Measurements from ENCODE around the gene PCID2.

PCID2 gene

DNA sequence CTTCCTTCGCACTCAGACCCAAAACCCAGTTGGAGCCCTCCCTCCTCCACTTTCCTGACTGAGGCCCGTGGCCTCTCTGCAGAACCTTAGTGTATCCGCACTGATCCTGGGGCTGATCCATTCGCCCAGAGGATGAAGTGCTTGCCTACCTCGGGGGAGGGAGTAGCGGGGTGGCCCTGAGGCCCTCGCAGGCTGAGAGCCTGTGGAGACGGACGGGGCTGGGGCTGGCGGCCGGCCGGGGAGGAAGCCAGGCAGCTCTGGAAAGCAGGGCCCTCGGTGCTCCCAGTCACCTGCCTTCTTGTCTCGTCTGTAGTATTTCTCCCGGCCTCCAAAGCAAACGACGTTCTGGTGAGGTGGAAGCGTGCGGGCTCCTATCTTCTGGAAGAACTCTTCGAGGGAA lies 48.8 kb downstream of the PCID2 start:
- H3K4me3 ChIP-seq (ENCODE audit: low read length) = no peak overlapping the region
- H3K27me3 ChIP-seq (ENCODE audit: insufficient read depth, low read length) = no peaks in the 10 kb centered on the region; the same call in 1 of the 2 replicates
- H3K27ac ChIP-seq (ENCODE audit: low read length) = no peak overlapping the region

DNA sequence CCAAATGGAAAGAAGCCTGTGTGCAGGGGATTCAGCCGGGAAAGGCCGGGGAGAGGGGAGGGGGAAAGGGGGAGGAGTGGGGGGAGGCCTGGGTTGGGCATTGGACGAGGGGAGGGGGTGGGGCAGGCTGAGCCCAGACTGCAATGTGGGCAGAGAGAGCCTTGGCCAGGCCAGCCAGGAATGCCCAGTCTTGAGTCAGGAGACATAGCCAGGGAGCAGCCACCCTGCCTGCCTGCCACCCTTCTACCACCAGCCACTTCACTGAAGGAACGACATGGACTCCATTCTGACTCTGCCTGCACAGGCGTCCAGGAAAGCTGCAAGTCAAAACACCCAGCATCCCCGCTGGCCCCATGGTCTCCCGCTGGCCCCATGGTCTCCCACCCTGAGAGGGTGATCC lies 49.5 kb downstream of the PCID2 start:
- H3K4me3 ChIP-seq (ENCODE audit: low read length) = no peak overlapping the region
- no peaks in the 10 kb centered on the region for H3K36me3 ChIP-seq (ENCODE audit: insufficient read depth, low read depth, low read length)
- no peak overlapping the region for H3K9ac ChIP-seq (ENCODE audit: low read depth, low read length)
- peaks cover 8% of the 10 kb centered on the region; the same call in 1 of the 2 replicates for H3K4me1 ChIP-seq (ENCODE audit: insufficient read depth, low read length)
- H3K27ac ChIP-seq (ENCODE audit: low read length) = no peak overlapping the region
- no peaks in the 10 kb centered on the region for H3K9me3 ChIP-seq (ENCODE audit: insufficient read depth, low read depth, low read length)
- no peaks in the 10 kb centered on the region; the same call in 1 of the 2 replicates for H3K27me3 ChIP-seq (ENCODE audit: insufficient read depth, low read length)

More for the DNA sequence above, 48.8 kb downstream of the PCID2 start:
- Histone ChIP-seq H3K9ac (ENCODE audit: low read depth, low read length) (no peak overlapping the region), H3K36me3 (ENCODE audit: insufficient read depth, low read depth, low read length) (no peaks in the 10 kb centered on the region), H3K9me3 (ENCODE audit: insufficient read depth, low read depth, low read length) (no peaks in the 10 kb centered on the region), H3K4me1 (ENCODE audit: insufficient read depth, low read length) (peaks cover 8% of the 10 kb centered on the region; the same call in 1 of the 2 replicates)

DNA sequence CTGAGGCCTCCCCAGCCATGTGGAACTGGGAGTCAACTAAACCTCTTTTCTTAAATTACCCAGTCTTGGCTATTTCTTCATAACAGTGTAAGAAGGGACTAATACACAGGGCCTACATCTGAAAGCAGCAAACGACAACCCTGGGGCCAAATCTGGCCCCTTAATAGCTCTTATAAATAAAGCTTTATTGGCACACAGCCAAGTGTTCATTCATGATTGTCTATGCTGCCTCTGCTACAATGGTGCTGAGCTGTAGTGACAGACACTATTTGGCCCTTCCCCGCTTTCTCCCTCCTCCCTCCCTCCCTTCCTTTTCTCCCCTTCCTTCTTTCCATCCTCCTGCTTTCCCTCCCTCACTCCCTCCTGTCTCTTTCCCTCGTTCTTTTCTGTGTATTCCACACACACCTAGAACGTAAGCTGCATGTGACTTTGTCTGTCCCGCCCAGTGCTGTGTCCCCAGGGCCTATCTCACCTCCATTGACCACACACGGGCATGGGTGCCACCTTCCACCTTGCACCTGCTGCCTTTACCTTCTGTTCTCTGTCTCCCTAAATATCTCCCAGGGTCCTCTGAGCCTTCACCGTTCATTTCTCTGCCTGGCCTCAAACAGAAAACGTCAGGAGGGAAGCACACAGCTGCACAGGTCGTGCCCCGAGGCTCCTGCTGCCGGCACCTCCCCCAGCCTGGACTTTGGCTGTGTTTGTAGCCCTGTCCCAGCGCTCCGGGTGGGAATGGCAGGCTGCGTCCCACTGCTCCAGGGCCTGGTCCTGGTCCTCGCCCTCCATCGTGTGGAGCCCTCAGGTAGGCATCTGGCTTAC lies 50.3 kb downstream of the PCID2 start, which contains the start of gene PROZ:
PROZ (plus strand) TSS at position 720 of the 819 bp plus-strand sequence; CDS start at position 733, 13 bp downstream.
- Histone ChIP-seq H3K4me3 (ENCODE audit: low read length) (no peak within 1 kb of the TSS), H3K27ac (ENCODE audit: low read length) (no peak within 1 kb of the TSS), H3K27me3 (ENCODE audit: insufficient read depth, low read length) (peaks cover 7% of the 10 kb centered on the region), H3K9ac (ENCODE audit: low read depth, low read length) (no peak within 1 kb of the TSS), H3K36me3 (ENCODE audit: insufficient read depth, low read depth, low read length) (no peaks in the 10 kb centered on the region), H3K9me3 (ENCODE audit: insufficient read depth, low read depth, low read length) (no peaks in the 10 kb centered on the region), H3K4me1 (ENCODE audit: insufficient read depth, low read length) (peaks cover 12% of the 10 kb centered on the region; the same call in 1 of the 2 replicates)

- H3K4me1 ChIP-seq (ENCODE audit: insufficient read depth, low read length) = peaks cover 9% of the 10 kb centered on the region; the same call in 1 of the 2 replicates
- no peaks in the 10 kb centered on the region for H3K9me3 ChIP-seq (ENCODE audit: insufficient read depth, low read depth, low read length)
- no peak overlapping the region for H3K9ac ChIP-seq (ENCODE audit: low read depth, low read length)
- H3K4me3 ChIP-seq (ENCODE audit: low read length) = no peak overlapping the region
- H3K36me3 ChIP-seq (ENCODE audit: insufficient read depth, low read depth, low read length) = no peaks in the 10 kb centered on the region
- peaks cover 14% of the 10 kb centered on the region for H3K27me3 ChIP-seq (ENCODE audit: insufficient read depth, low read length)
- no peak overlapping the region for H3K27ac ChIP-seq (ENCODE audit: low read length)
Measured at GRCh38 chr13:113157206-113157928, 51.1 kb downstream of the PCID2 start.

DNA sequence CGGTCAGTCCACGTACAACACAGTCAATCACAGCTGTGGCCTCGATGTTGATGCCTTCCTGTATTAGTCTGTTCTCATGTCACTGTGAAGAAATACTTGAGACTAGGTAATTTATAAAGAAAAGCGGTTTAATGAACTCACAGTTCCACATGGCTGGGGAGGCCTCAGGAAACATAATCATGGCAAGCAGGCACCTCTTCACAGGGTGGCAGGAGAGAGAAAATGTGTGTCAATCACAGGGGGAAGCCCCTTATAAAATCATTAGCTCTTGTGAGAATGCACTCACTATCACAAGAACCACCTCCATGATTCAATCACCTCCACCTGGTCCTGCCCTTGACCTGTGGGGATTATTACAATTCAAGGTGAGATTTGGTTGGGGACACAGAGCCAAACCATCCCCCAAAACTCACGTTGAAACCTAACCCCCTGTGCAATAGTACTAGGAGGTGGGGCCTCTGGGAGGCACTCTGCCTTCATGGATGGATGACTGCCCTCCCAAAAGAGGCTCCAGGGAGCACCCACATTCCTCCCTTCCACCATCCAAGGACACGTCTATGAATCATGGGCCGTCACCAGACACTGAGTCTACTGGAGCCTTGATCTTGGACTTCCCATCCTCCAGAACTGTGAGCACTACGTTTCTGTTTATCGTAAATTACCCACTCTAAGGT lies 52.4 kb downstream of the PCID2 start:
- peaks cover 27% of the 10 kb centered on the region for H3K27me3 ChIP-seq (ENCODE audit: insufficient read depth, low read length)
- no peaks in the 10 kb centered on the region for H3K9me3 ChIP-seq (ENCODE audit: insufficient read depth, low read depth, low read length)
- H3K4me3 ChIP-seq (ENCODE audit: low read length) = no peak overlapping the region
- no peak overlapping the region for H3K9ac ChIP-seq (ENCODE audit: low read depth, low read length)
- H3K4me1 ChIP-seq (ENCODE audit: insufficient read depth, low read length) = peaks cover 12% of the 10 kb centered on the region; the same call in 1 of the 2 replicates
- no peaks in the 10 kb centered on the region for H3K36me3 ChIP-seq (ENCODE audit: insufficient read depth, low read depth, low read length)
- no peak overlapping the region for H3K27ac ChIP-seq (ENCODE audit: low read length)

GRCh38 chr13:113155201-113155600 lies 53.3 kb downstream of the PCID2 start:
- peaks cover 12% of the 10 kb centered on the region; the same call in 1 of the 2 replicates for H3K4me1 ChIP-seq (ENCODE audit: insufficient read depth, low read length)
- H3K27me3 ChIP-seq (ENCODE audit: insufficient read depth, low read length) = peaks cover 28% of the 10 kb centered on the region
- no peak overlapping the region for H3K4me3 ChIP-seq (ENCODE audit: low read length)
- H3K27ac ChIP-seq (ENCODE audit: low read length) = no peak overlapping the region
- no peaks in the 10 kb centered on the region for H3K9me3 ChIP-seq (ENCODE audit: insufficient read depth, low read depth, low read length)
- no peak overlapping the region for H3K9ac ChIP-seq (ENCODE audit: low read depth, low read length)
- no peaks in the 10 kb centered on the region for H3K36me3 ChIP-seq (ENCODE audit: insufficient read depth, low read depth, low read length)

DNA sequence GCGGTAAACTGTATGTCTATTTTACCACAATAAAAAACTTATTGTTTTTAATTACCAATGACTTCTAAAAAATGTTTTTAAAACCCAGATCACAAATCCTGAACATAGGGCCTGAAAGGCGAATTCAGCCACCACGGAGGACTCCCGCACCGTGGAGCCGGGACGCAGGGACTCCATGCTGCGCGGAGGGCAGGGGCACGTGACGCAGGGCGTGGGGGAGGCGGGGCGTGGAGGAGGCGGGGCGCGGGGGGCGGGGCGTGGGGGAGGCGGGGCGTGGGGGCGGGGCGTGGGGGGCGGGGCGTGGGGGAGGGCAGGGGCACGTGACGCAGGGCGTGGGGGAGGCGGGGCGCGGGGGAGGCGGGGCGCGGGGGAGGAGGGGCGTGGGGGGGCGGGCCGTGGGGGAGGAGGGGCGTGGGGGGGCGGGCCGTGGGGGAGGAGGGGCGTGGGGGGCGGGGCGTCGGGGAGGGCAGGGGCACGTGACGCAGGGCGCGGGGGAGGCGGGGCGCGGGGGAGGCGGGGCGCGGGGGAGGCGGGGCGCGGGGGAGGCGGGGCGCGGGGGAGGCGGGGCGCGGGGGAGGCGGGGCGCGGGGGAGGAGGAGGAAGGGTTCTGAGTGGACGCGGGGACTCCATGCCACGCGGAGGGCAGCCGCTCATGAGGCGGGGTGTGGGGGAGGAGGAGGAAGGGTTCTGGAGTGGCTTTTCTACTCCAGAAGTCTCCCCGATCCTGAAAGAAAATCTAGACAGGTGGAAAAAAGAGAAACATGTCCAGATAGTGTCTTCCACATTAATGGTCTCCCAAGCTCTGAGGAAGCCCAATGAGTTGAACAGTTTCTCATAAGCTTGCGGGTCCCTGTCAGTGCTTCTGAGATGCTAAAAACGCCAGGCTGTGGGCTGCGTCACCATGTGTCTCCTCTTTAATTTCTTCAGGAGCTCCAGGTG lies 54.4 kb downstream of the PCID2 start:
- Histone ChIP-seq H3K4me1 (ENCODE audit: insufficient read depth, low read length) (peaks cover 12% of the 10 kb centered on the region; the same call in 1 of the 2 replicates), H3K36me3 (ENCODE audit: insufficient read depth, low read depth, low read length) (no peaks in the 10 kb centered on the region), H3K4me3 (ENCODE audit: low read length) (peak overlapping the region; percentile 67), H3K9ac (ENCODE audit: low read depth, low read length) (peak overlapping the region; percentile 40), H3K27me3 (ENCODE audit: insufficient read depth, low read length) (peaks cover 28% of the 10 kb centered on the region), H3K9me3 (ENCODE audit: insufficient read depth, low read depth, low read length) (no peaks in the 10 kb centered on the region), H3K27ac (ENCODE audit: low read length) (no peak overlapping the region)

DNA sequence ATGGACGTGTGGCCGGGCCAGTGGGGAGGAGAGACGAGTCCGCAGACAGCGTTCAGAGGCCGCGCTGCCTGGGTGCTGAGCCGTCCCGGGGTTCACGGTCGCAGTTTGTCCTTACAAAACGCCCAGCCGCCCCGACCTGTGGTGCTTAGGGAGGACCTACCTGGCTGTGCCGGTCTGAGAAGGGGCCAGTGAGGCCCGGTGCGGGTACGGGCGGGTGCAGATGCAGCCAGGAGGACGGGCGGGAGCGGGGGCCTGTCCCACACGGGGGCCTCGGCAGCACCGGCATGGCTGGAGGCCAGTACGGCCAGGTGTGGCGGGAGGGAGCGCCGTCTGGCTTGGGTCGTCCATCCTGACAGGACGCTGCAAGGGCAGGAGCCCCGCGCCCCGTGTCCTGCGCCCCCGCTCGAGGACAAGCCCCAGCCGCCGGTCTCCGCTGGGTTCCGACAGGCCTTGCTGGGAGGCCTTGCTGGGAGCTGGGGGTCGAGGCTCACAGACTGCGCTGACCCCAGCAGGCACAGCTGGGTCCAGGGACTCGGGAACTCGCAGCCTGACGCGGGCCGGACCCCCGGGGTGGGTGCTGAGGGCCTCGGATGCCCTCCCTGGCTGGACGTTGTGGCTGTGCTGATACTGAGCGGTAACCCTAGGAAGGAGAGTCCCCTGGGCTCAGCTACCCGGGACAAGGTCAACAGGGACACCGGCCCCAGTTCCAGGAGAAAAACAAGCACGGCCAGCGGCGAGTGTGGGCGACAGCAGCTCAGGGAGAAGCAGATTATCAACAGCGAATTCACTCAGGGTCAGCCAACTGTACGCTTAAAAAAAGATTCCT lies 55.3 kb downstream of the PCID2 start:
- Histone ChIP-seq H3K27ac (ENCODE audit: low read length) (no peak overlapping the region), H3K9ac (ENCODE audit: low read depth, low read length) (peak overlapping the region; percentile 40), H3K4me1 (ENCODE audit: insufficient read depth, low read length) (peaks cover 7% of the 10 kb centered on the region; the same call in 1 of the 2 replicates), H3K4me3 (ENCODE audit: low read length) (peak overlapping the region; percentile 67), H3K9me3 (ENCODE audit: insufficient read depth, low read depth, low read length) (no peaks in the 10 kb centered on the region), H3K36me3 (ENCODE audit: insufficient read depth, low read depth, low read length) (no peaks in the 10 kb centered on the region), H3K27me3 (ENCODE audit: insufficient read depth, low read length) (peaks cover 28% of the 10 kb centered on the region)

GRCh38 chr13:113152691-113152983 lies 55.8 kb downstream of the PCID2 start:
- H3K9me3 ChIP-seq (ENCODE audit: insufficient read depth, low read depth, low read length) = no peaks in the 10 kb centered on the region
- H3K4me3 ChIP-seq (ENCODE audit: low read length) = peak overlapping the region; percentile 67
- H3K27ac ChIP-seq (ENCODE audit: low read length) = no peak overlapping the region
- no peaks in the 10 kb centered on the region for H3K36me3 ChIP-seq (ENCODE audit: insufficient read depth, low read depth, low read length)
- H3K9ac ChIP-seq (ENCODE audit: low read depth, low read length) = peak overlapping the region; percentile 40; the same call in 1 of the 2 replicates
- H3K4me1 ChIP-seq (ENCODE audit: insufficient read depth, low read length) = peaks cover 7% of the 10 kb centered on the region; the same call in 1 of the 2 replicates
- H3K27me3 ChIP-seq (ENCODE audit: insufficient read depth, low read length) = peaks cover 28% of the 10 kb centered on the region

All from iPS-20b (cell line).